CD4-positive, alpha-beta T cell treated with Interleukin-21 for 1 hour (primary cell): Measurements from ENCODE around the gene NOP14.
A peak's percentile ranks its signal among the peaks of the same experiment; 100 is the strongest.
"Not testable (repeated sequence)": the region's sequence is repeated elsewhere in the genome, so short reads cannot be mapped to it uniquely, and the experiment has no call there.

Source experiments
- DNase-seq: peaks from one replicate; pipeline ENCODE4 v3.0.0-alpha.2; 2020

Gene NOP14

GRCh38 chr4:2930135-2930757 lies 33.0 kb downstream of the NOP14 start:
- no peak for DNase-seq

GRCh38 chr4:2929469-2929868 lies 33.7 kb downstream of the NOP14 start:
- no peak for DNase-seq

- DNase-seq: no peak
These were observed 34.7 kb downstream of the NOP14 start for GRCh38 chr4:2928242-2929176.

GRCh38 chr4:2927696-2928075 lies 35.5 kb downstream of the NOP14 start:
- DNase-seq: no peak

GRCh38 chr4:2927016-2927695 lies 36.0 kb downstream of the NOP14 start:
- DNase-seq: no peak

- no peak for DNase-seq
These were observed 37.0 kb downstream of the NOP14 start for GRCh38 chr4:2925931-2926860.

- no peak for DNase-seq
These were observed 37.7 kb downstream of the NOP14 start for GRCh38 chr4:2925496-2925895.

GRCh38 chr4:2924765-2925301 lies 38.4 kb downstream of the NOP14 start:
- no peak for DNase-seq

GRCh38 chr4:2924286-2924685 lies 38.9 kb downstream of the NOP14 start:
- no peak for DNase-seq

GRCh38 chr4:2923668-2924173 lies 39.5 kb downstream of the NOP14 start:
- no peak for DNase-seq

- peak; percentile 26 for DNase-seq
These were observed 40.1 kb downstream of the NOP14 start for GRCh38 chr4:2923141-2923551.

GRCh38 chr4:2922453-2923101 lies 40.6 kb downstream of the NOP14 start:
- DNase-seq: peak; percentile 63

GRCh38 chr4:2918714-2919113 lies 44.5 kb downstream of the NOP14 start:
- DNase-seq: not testable (repeated sequence)

GRCh38 chr4:2918300-2918699 lies 44.9 kb downstream of the NOP14 start:
- not testable (repeated sequence) for DNase-seq

GRCh38 chr4:2916696-2917095 lies 46.5 kb downstream of the NOP14 start:
- DNase-seq: not testable (repeated sequence)

GRCh38 chr4:2915789-2916188 lies 47.4 kb downstream of the NOP14 start:
- DNase-seq: no peak

- no peak for DNase-seq
These were observed 48.7 kb downstream of the NOP14 start for GRCh38 chr4:2914256-2915126.

- DNase-seq: no peak
These were observed 50.0 kb downstream of the NOP14 start for GRCh38 chr4:2913168-2913567.

- no peak for DNase-seq
These were observed 51.3 kb downstream of the NOP14 start for GRCh38 chr4:2911868-2912267.

- no peak for DNase-seq
These were observed 52.8 kb downstream of the NOP14 start for GRCh38 chr4:2910409-2910808.
